Right lung (tissue), 5 donors: ENCODE measurements around the gene GNG4. TPM values are rescaled to one million over a fixed set of nuclear protein-coding genes. Genes with fewer than 3 reads are reported as not detected.
"Not testable (repeated sequence)": the region's sequence is repeated elsewhere in the genome, so short reads cannot be mapped to it uniquely, and the experiment has no call there.

Source experiments
- DNase-seq, 2 donors: peaks; one replicate each; pipeline ENCODE4 v3.0.0-alpha.2; 2013
- polyA plus RNA-seq, 5 donors: library from polyadenylated mRNA; unstranded; fragments of 120-200 nt; gene quantifications; one replicate each; pipeline versions ENCODE4 v1.2.1 to v1.2.3, GENCODE V29; 2013; ENCODE audit warnings: inconsistent platforms in 1 of 5, low replicate concordance in 1 of 5; ENCODE audit not compliant: insufficient read length in 5 of 5, insufficient read depth in 1 of 5

GNG4 gene
- polyA plus RNA-seq, 5 donors, result 1.3 to 2.8 (median 1.7) TPM

GRCh38 chr1:235628316-235629005 lies 21.1 kb downstream of the GNG4 start:
- DNase-seq, result no peak

GRCh38 chr1:235625831-235626230 lies 23.8 kb downstream of the GNG4 start:
- DNase-seq, result no peak

GRCh38 chr1:235625340-235625739 lies 24.2 kb downstream of the GNG4 start:
- DNase-seq, result no peak

DNA sequence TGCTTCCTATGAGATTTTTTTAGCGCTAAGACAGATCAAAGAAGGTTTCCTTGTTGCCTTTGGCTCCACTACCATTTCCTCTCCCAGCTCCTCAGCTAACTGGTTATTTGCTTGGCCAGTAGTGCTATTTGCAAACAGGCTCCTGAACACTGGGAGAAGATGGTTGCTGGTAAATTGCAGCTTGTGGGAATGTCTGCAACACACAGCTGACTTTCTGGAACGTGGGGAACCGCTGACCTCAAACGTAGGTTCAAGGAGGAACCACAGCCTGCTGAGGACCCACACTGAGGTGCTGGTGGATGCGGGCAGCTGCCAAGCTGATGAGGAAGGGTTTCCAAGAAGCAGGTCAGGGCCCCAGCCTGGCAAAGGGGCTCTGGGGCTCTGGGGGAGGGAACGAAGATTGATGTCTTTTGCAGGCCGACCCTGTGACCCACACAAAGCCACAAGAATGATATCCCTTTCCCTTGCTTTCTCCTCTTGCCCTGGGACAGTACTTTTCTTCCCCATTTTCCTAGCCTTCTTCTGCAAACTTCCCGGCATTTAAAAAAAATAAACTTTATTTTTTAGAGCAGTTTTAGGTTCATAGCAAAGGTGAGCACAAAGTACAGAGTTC lies 24.8 kb downstream of the GNG4 start:
- DNase-seq, result no peak

GRCh38 chr1:235622936-235623779 lies 26.4 kb downstream of the GNG4 start:
- no peak for DNase-seq

GRCh38 chr1:235619149-235619548 lies 30.4 kb downstream of the GNG4 start:
- DNase-seq, result not testable (repeated sequence)

GRCh38 chr1:235617808-235618207 lies 31.8 kb downstream of the GNG4 start:
- no peak for DNase-seq

DNA sequence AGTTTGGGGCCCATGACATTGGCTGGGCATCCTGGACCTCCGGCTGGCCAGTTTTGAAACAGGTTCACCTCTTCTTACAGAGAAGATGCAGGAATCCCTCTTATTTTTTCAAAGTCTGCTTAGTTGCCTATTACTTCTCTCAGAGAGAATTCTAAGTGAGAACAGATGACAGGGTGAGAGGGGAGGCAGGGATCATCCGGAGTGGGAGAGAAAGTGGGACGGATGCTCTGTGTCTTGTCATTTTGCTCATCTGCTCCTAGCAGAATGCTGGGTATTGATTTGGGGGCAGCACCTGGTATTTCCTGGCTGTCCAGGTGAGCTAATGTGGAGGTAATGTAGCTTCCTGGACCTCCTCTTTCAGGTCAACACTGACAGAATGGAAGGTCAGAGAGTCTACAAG lies 32.4 kb downstream of the GNG4 start:
- no peak for DNase-seq

- no peak for DNase-seq
Observed at GRCh38 chr1:235614442-235614954, 35.1 kb downstream of the GNG4 start.

GRCh38 chr1:235613602-235614001 lies 36.0 kb downstream of the GNG4 start:
- DNase-seq, result no peak

DNA sequence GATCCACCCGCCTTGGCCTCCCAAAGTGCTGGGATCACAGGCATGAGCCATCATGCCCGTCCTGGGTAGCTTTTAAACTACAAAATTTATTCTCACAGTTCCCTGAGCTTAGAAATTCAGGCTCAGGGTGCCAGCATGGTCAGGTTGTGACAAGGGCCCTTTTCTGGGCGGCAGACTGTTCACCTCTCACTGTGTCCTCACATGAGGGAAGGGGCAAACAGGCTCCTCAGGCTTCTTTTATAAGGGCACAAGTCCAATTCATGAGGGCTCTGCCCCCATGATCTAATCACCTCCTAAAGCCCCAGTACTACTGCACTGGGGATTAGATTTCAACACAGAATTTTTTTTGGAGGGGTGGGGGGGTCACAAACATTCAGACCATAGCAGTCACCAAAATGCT lies 36.8 kb downstream of the GNG4 start:
- DNase-seq, result no peak

- DNase-seq, result no peak
Observed at GRCh38 chr1:235610157-235610556, 39.4 kb downstream of the GNG4 start.

DNA sequence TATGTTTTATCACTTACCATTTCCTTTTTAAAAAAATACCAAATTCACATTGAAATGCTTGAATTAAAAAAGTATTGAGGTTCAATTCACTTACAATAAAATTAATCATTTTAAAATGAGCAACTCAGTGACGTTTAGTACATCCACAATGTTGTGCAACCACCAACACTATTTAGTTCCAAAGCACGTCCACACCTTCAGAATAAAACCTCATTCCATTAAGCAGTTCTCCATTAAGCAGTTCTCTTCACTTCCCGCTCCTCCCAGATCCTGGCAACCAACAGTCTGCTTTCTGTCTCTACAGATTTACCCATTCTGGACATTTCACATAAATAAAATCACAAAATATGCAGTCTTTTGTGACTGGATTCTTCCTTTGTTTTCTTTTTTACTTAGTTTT lies 41.3 kb downstream of the GNG4 start:
- DNase-seq, result no peak

GRCh38 chr1:235607284-235607683 lies 42.3 kb downstream of the GNG4 start:
- DNase-seq, result no peak

GRCh38 chr1:235601104-235601503 lies 48.5 kb downstream of the GNG4 start:
- DNase-seq, result no peak

DNA sequence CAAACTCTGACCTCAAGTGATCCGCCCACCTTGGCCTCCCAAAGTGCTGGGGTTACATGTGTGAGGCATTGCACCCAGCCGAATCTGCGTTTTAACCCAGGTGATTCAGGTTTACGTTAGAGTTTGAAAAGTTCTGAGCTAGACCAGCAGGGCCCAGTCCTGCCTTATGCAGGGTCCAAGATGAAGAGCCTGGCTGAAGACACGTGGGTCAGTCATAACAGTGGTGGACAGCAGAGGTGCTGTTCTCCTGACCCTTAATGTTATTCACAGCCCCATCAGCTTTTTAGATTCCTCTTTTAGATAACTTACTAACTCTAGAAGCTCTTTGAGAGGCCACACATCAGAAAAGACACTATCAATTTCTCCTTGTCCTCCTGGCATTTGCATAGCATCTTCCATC lies 50.0 kb downstream of the GNG4 start:
- DNase-seq, result no peak

DNA sequence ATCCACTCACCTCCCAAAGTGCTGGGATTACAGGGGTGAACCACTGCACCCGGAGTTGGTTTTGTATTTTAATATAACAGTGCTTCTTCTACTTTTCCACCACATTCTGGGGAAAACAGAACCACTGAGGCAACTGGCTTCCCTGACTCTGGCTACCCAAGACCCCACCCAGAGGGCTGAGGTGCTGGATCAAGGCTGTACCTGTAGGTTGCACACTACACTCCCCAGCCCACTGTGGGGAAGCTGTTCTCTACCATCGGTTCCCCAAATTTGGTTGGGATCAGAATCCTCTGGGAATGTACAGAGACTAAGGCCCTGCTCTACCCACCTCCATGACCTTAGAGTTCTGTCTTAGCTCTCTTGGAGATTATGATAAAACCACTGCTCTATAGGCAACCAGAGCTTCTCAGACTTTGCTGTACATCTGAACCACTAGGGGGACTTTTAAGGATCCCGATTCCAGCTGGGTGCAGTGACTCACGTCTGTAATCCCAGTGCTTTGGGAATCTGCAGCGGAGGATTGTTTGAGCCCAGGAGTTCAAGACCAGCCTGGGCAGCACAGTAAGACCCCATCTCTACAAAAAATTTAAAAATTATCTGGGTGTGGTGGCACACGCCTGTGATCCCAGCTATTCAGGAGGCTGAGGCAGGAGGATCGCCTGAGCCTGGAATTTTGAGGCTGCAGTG lies 51.6 kb downstream of the GNG4 start:
- DNase-seq, result no peak

DNA sequence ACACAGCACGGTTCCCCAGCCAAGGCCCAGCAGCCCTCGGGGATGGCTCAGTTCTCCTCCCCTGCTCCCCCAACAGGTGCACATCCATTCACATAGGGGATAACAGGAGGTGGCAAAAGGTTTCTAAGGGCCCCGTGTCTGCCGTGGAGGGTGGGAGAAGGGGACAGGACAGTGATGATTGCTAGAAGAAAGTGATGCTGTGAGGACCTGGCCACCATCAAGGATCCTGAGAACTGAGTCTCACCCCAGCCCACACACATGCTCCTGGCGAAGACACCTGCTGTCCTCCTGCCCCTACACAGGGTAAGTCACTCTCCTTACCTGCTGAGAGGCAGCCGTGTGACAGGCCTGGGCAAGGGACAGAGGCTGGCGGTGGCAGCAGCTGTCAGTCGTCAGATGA lies 54.5 kb downstream of the GNG4 start:
- no peak for DNase-seq

DNA sequence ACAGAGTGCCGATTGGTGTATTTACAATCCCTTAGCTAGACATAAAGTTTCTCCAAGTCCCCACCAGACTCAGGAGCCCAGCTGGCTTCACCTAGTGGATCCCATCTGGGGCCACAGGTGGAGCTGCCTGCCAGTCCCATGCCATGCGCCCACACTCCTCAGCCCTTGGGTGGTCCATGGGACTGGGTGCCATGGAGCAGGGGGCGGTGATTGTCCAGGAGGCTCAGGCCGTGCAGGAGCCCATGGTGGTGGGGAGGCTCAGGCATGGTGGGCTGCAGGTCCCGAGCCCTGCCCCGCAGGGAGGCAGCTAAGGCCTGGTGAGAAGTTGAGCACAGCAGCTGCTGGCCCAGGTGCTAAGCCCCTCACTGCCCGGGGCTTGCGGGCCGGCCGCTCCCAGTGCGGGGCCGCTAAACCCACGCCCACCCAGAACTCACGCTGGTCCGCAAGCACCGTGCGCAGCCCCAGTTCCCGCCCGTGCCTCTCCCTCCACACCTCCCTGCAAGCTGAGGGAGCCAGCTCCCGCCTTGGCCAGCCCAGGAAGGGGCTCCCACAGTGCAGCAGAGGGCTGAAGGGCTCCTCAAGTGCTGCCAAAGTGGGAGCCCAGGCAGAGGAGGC lies 55.2 kb downstream of the GNG4 start:
- DNase-seq, result not testable (repeated sequence)

DNA sequence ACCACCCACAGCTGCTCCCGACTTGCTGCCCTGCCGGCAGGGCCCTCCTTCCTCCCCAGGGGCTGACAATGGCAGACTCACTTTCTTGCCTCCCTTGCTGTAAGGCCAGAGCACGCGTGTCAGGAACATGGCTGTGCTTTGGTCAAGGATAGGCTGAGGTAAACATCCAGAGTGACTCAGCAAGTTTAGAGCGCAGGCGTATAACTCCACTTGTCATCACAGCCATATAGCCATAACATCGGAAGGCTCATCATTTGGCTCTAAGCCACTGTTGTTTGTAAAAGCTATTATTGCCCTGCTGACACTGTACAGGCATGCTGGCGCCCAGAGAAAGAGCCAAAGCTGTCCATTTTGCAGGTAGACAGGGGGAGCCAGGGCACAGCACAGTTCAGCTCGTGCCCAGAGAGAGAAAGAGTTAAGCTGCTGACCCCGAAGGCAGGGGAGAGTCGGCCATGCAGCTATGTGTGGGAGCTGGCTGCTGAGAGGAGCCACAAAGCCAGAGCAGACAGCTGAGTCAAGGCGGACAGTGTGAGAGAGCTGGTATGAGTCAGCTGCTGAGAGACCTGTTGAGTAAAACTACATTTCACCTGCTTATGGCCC lies 60.6 kb downstream of the GNG4 start:
- no peak for DNase-seq

DNA sequence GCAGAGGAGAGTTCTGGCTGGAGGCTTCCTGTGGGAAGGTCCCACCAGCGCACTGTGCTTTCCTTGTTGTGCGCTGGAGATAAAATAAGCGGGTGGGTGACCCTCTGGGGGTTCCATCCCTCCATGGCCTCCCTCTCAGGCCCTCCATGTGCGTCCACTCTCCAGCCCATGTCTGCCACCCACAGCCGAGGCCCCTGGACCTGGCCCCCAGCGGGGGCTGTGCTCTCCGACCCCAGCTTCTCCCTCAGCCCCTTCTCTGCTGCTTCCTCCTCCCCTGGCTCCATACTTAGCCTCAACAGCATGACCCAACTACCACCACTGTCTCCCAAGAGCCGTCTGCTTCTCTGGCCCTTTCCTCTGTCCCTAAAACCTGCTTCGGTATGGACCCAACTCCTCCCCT lies 61.4 kb downstream of the GNG4 start:
- DNase-seq, result no peak
